Transverse colon (tissue), 4 donors: ENCODE results near the gene NCEH1. TPM values are rescaled to one million over a fixed set of nuclear protein-coding genes. Genes with fewer than 3 reads are reported as not detected.

Source experiments
- DNase-seq: peaks from one replicate; pipeline ENCODE4 v3.0.0-alpha.2; 2019
- H3K27ac ChIP-seq, 4 donors: fragments of 200-600 bp; sonication (generic); 2 replicates each; pipeline ENCODE4 v1.5.1; 2016 to 2018; ENCODE audit warnings: inconsistent platforms in 4 of 4
- H3K27me3 ChIP-seq: fragments of 200-600 bp; sonication (generic); 2 replicates; pipeline ENCODE4 v1.5.1; 2017; ENCODE audit warnings: inconsistent platforms
- H3K36me3 ChIP-seq, 4 donors: fragments of 200-600 bp; sonication (generic); 2 replicates each; pipeline ENCODE4 v1.5.1; 2017 to 2019; ENCODE audit warnings: inconsistent platforms in 4 of 4
- H3K4me1 ChIP-seq, 4 donors: fragments of 200-600 bp; sonication (generic); 2 replicates each; pipeline ENCODE4 v1.5.1; 2017 to 2020; ENCODE audit warnings: inconsistent platforms in 4 of 4
- H3K4me3 ChIP-seq, 4 donors: fragments of 200-600 bp; sonication (generic); 1 replicate in 1 of 4; 2 replicates in 3 of 4; pipeline versions ENCODE4 v1.5.1 to v1.6.1; 2017 to 2019; ENCODE audit warnings: inconsistent platforms in 4 of 4
- H3K9me3 ChIP-seq, 2 donors: fragments of 200-600 bp; sonication (generic); 2 replicates each; pipeline ENCODE4 v1.5.1; 2017 to 2019; ENCODE audit warnings: inconsistent platforms in 2 of 2
- EP300 ChIP-seq: sonication (generic); formaldehyde crosslinking; IDR thresholded peaks from one replicate; pipeline ENCODE4 v1.6.1; 2017; ENCODE audit warnings: antibody characterized with exemption, low read depth
- POLR2A ChIP-seq: fragments of 450-650 bp; IDR thresholded peaks from one replicate; pipeline ENCODE4 v1.6.1; 2016; ENCODE audit warnings: antibody characterized with exemption, mild to moderate bottlenecking, moderate library complexity
- POLR2AphosphoS5 ChIP-seq, 3 donors: sonication (generic); formaldehyde crosslinking; IDR thresholded peaks; one replicate each; pipeline ENCODE4 v1.6.1; 2016; ENCODE audit warnings: antibody characterized with exemption in 3 of 3
- WGBS, 2 donors: methylation state at CpG; one replicate each; pipeline ENCODE4 v1.1.5; 2018; ENCODE audit warnings: low coverage in 1 of 2; 5-methylcytosine and 5-hydroxymethylcytosine counted together
- in situ Hi-C, 4 donors: fragments of 200-750 bp; cut with MboI; loops; one replicate each; pipeline versions ENCODE4 v1.15.0 to v1.15.1; 2017; ENCODE audit warnings: low sequenced_read_pairs in 3 of 4, low pct_ligation_motif_present in 1 of 4, low pct_unique_long_range_greater_than_20kb in 1 of 4
- intact Hi-C: fragments of 100-400 bp; cut with DNase I; formaldehyde crosslinking; loops from one replicate; pipeline ENCODE4 v1.15.1; 2023; ENCODE audit warnings: low total_unique reads
- total RNA-seq, 4 donors: library from RNA; depleted of rRNA; stranded (reverse); fragments of >200 nt; gene quantifications; one replicate each; pipeline ENCODE4 v1.1.0, GENCODE V29; 2016
- TF ChIP-seq, protein P1 (sequence below), 5 experiments: fragments of 200-600 bp in 3 of 5; fragments of 450-650 bp in 2 of 5; sonication (generic) in 3 of 5; IDR thresholded peaks; 1 replicate in 2 of 5; 2 replicates in 3 of 5; pipeline ENCODE4 v1.5.1; 2016 to 2017; ENCODE audit warnings: antibody characterized with exemption in 5 of 5, inconsistent platforms in 3 of 5, mild to moderate bottlenecking in 2 of 5, moderate library complexity in 1 of 5

The NCEH1 gene
- total RNA-seq, 4 donors from 2014 or later = 2.4 to 88.3 (median 29.3) TPM

DNA sequence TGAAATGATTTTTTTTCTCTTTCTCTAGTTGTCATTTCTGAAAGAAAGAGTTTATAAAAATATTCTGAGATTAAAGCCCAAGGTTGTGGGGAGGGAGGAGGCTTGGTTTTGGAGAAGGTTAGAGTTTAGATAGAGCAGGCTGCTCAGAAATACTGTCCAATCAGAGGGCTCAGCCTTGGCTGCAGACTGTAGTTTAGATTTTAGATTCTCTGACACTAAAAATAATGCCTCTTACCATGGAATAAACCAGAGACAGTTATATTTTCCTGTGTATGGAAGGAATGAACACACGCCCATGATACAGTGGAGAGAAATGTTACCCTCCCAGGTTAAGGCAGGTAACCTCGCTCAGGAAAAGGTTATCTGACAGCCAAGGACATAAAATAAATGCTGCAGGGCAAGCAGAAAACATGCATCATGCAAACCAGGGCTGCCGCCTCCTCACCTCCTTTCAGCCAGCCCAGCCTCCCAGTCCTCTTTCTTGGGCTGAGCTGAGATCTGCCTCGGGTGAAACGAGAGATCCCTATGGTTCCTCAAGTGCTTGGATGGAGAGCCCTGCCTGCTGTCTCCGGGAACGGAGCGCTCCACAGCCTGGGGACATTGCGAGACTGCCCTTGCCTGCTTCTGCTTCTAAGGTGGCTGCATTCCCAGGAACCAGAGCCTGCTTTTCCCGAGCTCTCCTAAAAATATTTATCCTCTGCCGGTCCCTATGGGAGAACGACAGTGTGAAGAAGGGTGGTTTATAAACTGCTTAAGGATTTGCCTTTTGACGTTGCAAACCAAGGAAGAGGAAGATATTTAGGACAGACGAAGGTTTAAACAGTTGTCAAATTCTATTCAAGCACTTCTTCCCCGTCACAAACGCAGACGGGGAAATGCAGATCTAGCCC lies 848 bp downstream of the NCEH1 start:
- TF ChIP-seq EP300 = no peak
- TF ChIP-seq POLR2AphosphoS5 (IDR thresholded peaks at IDR 0.05) = peak in 2 of 3 donors; percentile 8 to 16
- TF ChIP-seq POLR2A = peak; percentile 33
- TF ChIP-seq, protein P1, sequence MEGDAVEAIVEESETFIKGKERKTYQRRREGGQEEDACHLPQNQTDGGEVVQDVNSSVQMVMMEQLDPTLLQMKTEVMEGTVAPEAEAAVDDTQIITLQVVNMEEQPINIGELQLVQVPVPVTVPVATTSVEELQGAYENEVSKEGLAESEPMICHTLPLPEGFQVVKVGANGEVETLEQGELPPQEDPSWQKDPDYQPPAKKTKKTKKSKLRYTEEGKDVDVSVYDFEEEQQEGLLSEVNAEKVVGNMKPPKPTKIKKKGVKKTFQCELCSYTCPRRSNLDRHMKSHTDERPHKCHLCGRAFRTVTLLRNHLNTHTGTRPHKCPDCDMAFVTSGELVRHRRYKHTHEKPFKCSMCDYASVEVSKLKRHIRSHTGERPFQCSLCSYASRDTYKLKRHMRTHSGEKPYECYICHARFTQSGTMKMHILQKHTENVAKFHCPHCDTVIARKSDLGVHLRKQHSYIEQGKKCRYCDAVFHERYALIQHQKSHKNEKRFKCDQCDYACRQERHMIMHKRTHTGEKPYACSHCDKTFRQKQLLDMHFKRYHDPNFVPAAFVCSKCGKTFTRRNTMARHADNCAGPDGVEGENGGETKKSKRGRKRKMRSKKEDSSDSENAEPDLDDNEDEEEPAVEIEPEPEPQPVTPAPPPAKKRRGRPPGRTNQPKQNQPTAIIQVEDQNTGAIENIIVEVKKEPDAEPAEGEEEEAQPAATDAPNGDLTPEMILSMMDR (IDR thresholded peaks at IDR 0.05) = no peak
- no peaks in the 10 kb centered on the region for H3K36me3 ChIP-seq
- no peaks in the 10 kb centered on the region for H3K9me3 ChIP-seq
- DNase-seq = peak; percentile 41
- 1 to 2% methylated on average over 6 to 17 of the region's 17 CpGs for WGBS, 2 donors
- H3K4me1 ChIP-seq = peaks cover 0 to 49% (median 22%) of the 10 kb centered on the region in 4 donors
- H3K27ac ChIP-seq = peak overlapping the region; percentile 89 to 93 (median 90)
- H3K27me3 ChIP-seq = no peaks in the 10 kb centered on the region
- peak overlapping the region; percentile 51 to 67 (median 60) for H3K4me3 ChIP-seq
- in situ Hi-C loops = no loop called here
- intact Hi-C loops = no loop called here

DNA sequence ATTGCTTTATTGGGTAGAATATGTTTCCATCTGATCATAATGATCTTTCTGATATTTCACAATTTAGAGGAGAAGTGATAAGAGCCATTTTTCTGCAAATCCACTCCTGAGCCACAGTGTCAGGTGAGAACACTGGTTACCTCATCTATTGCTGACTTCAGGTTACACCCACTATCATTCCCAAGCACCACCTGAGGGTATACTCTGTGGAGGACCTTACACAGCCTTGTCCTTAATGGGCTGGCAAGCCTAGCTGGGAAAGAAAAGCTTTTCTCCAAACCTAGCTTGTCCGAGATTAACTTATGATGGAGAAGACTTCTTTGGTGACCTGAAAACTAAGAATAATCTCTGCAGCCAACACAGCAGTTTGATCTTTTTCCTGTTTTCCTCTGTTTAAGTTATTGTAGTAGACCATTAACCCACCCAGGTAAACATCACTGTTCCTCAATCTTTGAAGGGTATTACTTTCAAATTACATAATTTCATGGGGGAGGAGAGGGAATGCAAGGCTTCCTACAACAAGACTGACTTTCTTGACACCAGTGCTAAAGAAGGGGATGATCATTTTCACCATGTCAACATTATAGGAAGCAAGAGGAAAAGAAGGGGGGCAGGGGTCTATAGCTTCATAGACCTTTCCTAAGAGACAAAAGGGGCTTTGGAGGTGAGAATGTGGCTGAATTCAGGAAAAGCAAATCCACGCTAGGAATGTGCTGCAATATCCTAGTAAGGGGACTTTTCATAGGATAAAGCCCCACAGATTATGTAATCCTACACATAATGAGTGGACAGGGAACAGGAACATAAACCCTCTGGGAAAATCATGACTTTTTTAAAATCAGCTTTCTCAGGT lies 1.7 kb downstream of the NCEH1 start:
- intact Hi-C loops = no loop called here
- Histone ChIP-seq H3K4me3 (peak overlapping the region in 3 of 4 donors; percentile 56 to 67 (median 64)), H3K9me3 (no peaks in the 10 kb centered on the region), H3K4me1 (peaks cover 0 to 57% (median 22%) of the 10 kb centered on the region in 4 donors), H3K27me3 (no peaks in the 10 kb centered on the region), H3K36me3 (no peaks in the 10 kb centered on the region), H3K27ac (peak overlapping the region; percentile 89 to 93 (median 90))
- in situ Hi-C loops = no loop called here
- TF ChIP-seq POLR2AphosphoS5 (IDR thresholded peaks at IDR 0.05) (peak in 2 of 3 donors; percentile 45 to 59), POLR2A (peak; percentile 39), EP300 (no peak)
- TF ChIP-seq, protein P1 (IDR thresholded peaks at IDR 0.05) = no peak
- WGBS, 2 donors = 54 to 63% methylated on average over 2 of the region's 2 CpGs
- peak; percentile 23 for DNase-seq

DNA sequence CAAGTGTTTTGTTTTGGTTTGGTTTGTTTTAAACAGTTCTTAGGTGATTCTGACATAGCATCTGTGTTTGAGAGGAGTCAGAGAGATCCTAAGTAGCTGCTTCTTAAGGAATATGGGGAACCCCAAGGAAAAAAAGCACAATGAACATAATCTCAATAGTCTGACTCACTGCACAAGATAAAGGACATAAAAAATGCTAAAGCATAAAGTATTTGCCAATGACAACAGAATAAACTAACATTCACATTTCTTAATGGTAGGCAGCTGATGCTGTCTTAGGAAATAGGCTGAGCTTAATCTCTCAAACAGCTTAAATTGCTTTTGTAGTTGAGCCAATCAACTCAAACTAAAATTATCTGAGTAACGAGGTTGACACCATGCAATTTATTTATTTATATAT lies 2.9 kb downstream of the NCEH1 start:
- in situ Hi-C loops = no loop called here
- no peaks in the 10 kb centered on the region for H3K9me3 ChIP-seq
- intact Hi-C loops = no loop called here
- TF ChIP-seq EP300 (no peak), POLR2A (no peak)
- no peaks in the 10 kb centered on the region for H3K36me3 ChIP-seq
- no peaks in the 10 kb centered on the region for H3K27me3 ChIP-seq
- H3K4me1 ChIP-seq = peaks cover 0 to 58% (median 22%) of the 10 kb centered on the region in 4 donors
- peak overlapping the region in 3 of 4 donors; percentile 89 to 92 (median 89) for H3K27ac ChIP-seq
- no peak overlapping the region for H3K4me3 ChIP-seq
- 62 to 67% methylated on average over 1 of the region's 1 CpG for WGBS, 2 donors
- no peak for DNase-seq

DNA sequence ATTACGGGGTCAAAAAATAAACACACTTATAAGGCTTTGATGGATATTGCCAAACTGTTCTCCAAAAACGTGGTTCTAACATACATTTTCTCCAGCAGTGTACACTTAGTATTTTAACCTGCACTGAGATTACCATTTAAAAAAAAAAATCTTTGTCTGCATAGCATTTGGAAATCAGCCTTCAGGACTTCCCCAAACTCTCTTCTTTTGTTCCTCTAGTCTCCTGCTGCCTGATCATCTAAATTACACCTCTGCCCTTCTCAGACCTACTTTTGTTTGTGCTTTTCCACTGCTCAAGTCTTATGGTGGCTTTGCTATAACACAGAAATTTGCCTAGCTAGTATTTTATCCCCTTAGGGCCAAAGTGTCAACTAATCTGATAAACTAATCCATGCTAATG lies 3.8 kb downstream of the NCEH1 start:
- TF ChIP-seq, protein P1 (IDR thresholded peaks at IDR 0.05) = no peak
- TF ChIP-seq POLR2A (no peak), EP300 (no peak), POLR2AphosphoS5 (IDR thresholded peaks at IDR 0.05) (no peak)
- in situ Hi-C loops = no loop called here
- Histone ChIP-seq H3K27ac (no peak overlapping the region), H3K9me3 (no peaks in the 10 kb centered on the region), H3K4me3 (no peak overlapping the region), H3K4me1 (peaks cover 0 to 66% (median 25%) of the 10 kb centered on the region in 4 donors), H3K27me3 (no peaks in the 10 kb centered on the region), H3K36me3 (no peaks in the 10 kb centered on the region)
- no peak for DNase-seq
- 56 to 60% methylated on average over 2 of the region's 2 CpGs for WGBS, 2 donors
- intact Hi-C loops = no loop called here
